Measurements from ENCODE around the gene ANKRD13C.

- no peak for TF ChIP-seq CTCF (IDR thresholded peaks at IDR 0.05)
- no peak for TF ChIP-seq POLR2A (IDR thresholded peaks at IDR 0.05)
These were observed 134.5 kb downstream of the ANKRD13C start for GRCh38 chr1:70220015-70220414.
